PC-3 (cell line): ENCODE data around the gene ZNF148. TPM values are rescaled to one million over a fixed set of nuclear protein-coding genes. Genes with fewer than 3 reads are reported as not detected.

ENCODE experiments used
- ATAC-seq: fragments of 200-7000 bp; cut with Tn5 transposase; 2 replicates; pipeline ENCODE4 v1.9.1; 2020; ENCODE audit warnings: mild to moderate bottlenecking, moderate library complexity
- BruUV-seq: library from RNA; stranded (reverse); fragments of 400-500 nt; replicated peaks from 2 replicates; lab custom pipeline; 2021; lab: Mats Ljungman, UMichigan
- CTCF ChIA-PET: fragments of 300-600 bp; sonication (Branson Sonifier 250); formaldehyde crosslinking; loops from one replicate; lab custom pipeline; 2022; ENCODE audit warnings: antibody characterized with exemption; lab: Charles Lee
- POLR2A ChIA-PET: fragments of 300-600 bp; sonication (Branson Sonifier 250); formaldehyde crosslinking; loops from one replicate; lab custom pipeline; 2022; ENCODE audit warnings: antibody characterized with exemption; ENCODE audit not compliant: unreplicated experiment; lab: Charles Lee
- DNase-seq: peaks from one replicate; pipeline ENCODE4 v3.0.0-alpha.2; 2015
- H2AFZ ChIP-seq: fragments of 300-600 bp; sonication (generic); 2 replicates; pipeline ENCODE4 v1.6.0; 2016; ENCODE audit warnings: antibody characterized with exemption, low read length
- H3F3A ChIP-seq: fragments of 300-600 bp; sonication (generic); one replicate; pipeline ENCODE4 v1.6.0; 2017; ENCODE audit warnings: antibody characterized with exemption, low read length, control low read depth, mild to moderate bottlenecking; ENCODE audit not compliant: unreplicated experiment
- H3K27ac ChIP-seq: fragments of 300-600 bp; sonication (generic); 2 replicates; pipeline ENCODE4 v1.5.1; 2016; ENCODE audit warnings: mild to moderate bottlenecking, low read length
- H3K27me3 ChIP-seq: fragments of 300-600 bp; sonication (generic); 2 replicates; pipeline ENCODE4 v1.6.1; 2016; ENCODE audit warnings: low read length, mixed read lengths
- H3K36me3 ChIP-seq: fragments of 300-600 bp; sonication (generic); 2 replicates; pipeline ENCODE4 v1.6.1; 2016; ENCODE audit warnings: low read depth, mixed run types, low read length, mixed read lengths
- H3K4me1 ChIP-seq: fragments of 300-600 bp; sonication (generic); 2 replicates; pipeline ENCODE4 v1.5.1; 2016; ENCODE audit warnings: low read length; ENCODE audit not compliant: insufficient read depth
- H3K4me2 ChIP-seq: fragments of 300-600 bp; sonication (generic); 2 replicates; pipeline ENCODE4 v1.6.0; 2016; ENCODE audit warnings: low read length
- H3K4me3 ChIP-seq: fragments of 300-600 bp; sonication (generic); 2 replicates; pipeline ENCODE4 v1.5.1; 2016; ENCODE audit warnings: mild to moderate bottlenecking, low read length, mixed read lengths
- H3K79me2 ChIP-seq: fragments of 300-600 bp; sonication (generic); 2 replicates; pipeline ENCODE4 v1.6.1; 2017; ENCODE audit warnings: low read length, mixed read lengths
- H3K9ac ChIP-seq: fragments of 300-600 bp; sonication (generic); 2 replicates; pipeline ENCODE4 v1.6.0; 2016; ENCODE audit warnings: mild to moderate bottlenecking, low read length
- H3K9me2 ChIP-seq: fragments of 300-600 bp; sonication (generic); replicated peaks from 2 replicates; pipeline ENCODE4 v1.6.1; 2016; ENCODE audit warnings: mixed run types, low read length, mixed read lengths
- H3K9me3 ChIP-seq: fragments of 300-600 bp; sonication (generic); 2 replicates; pipeline ENCODE4 v1.6.1; 2016; ENCODE audit warnings: low read length, mixed read lengths
- H4K20me1 ChIP-seq: fragments of 300-600 bp; sonication (generic); 2 replicates; pipeline ENCODE4 v1.6.1; 2016; ENCODE audit warnings: low read length, mixed read lengths
- EZH2 ChIP-seq: fragments of 300-600 bp; sonication (generic); IDR thresholded peaks from one replicate; pipeline ENCODE4 v1.6.1; 2017; ENCODE audit warnings: antibody characterized with exemption, mild to moderate bottlenecking, low read length; ENCODE audit not compliant: unreplicated experiment
- EZH2phosphoT487 ChIP-seq: fragments of 300-600 bp; sonication (generic); IDR thresholded peaks from 2 replicates; pipeline ENCODE4 v1.6.1; 2018; ENCODE audit warnings: mild to moderate bottlenecking, antibody characterized with exemption, low read length, borderline replicate concordance
- intact Hi-C: fragments of 100-400 bp; cut with micrococcal nuclease; formaldehyde crosslinking; loops from 2 replicates; pipeline ENCODE4 v1.9.0; 2023
- total RNA-seq: library from RNA; depleted of rRNA; stranded (reverse); fragments of >200 nt; gene quantifications from 2 replicates; pipeline ENCODE4 v1.2.3, GENCODE V29; 2014
- TF ChIP-seq, protein P1 (sequence below): fragments of 300-600 bp; sonication (generic); conservative IDR thresholded peaks from 2 replicates; pipeline ENCODE4 v1.5.1; 2017; ENCODE audit warnings: antibody characterized with exemption, low read depth, mild to moderate bottlenecking, low read length

ZNF148 gene
- total RNA-seq, 1 experiment from 2014 or later: 18.1 TPM

DNA sequence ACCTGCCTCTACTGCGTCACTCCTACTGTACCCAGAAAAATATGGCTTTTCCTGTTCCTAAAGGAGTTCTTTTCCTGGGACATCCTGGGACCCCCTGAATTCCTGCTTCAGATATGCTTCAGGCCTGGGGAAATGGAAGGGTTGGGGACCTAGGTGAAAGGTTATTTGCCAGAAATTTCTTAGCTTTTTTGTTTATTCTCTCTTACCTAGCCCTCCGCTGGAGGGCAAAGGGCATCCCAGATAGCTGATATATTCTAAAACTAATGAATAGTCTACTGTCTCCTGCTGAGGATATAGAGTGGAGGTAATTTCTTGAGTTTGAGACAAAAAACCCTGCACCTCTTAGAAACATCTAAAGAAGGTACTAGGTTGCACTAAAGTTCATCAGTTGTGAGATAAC lies 3.6 kb upstream of the ZNF148 start:
- intact Hi-C loops: loop anchor here (10.0 kb wide), 1 partner anchor 324 kb away; the partner anchor contains the start of gene HEG1
- no peak overlapping the region for H3K27ac ChIP-seq
- H2AFZ ChIP-seq: no peak overlapping the region
- no peaks in the 10 kb centered on the region for H3K9me3 ChIP-seq
- H3K9me2 ChIP-seq: no peaks in the 10 kb centered on the region
- ATAC-seq (no peak), DNase-seq (no peak)
- H3K36me3 ChIP-seq: no peaks in the 10 kb centered on the region
- no peak overlapping the region for H3K4me3 ChIP-seq
- POLR2A ChIA-PET: no interaction called here
- TF ChIP-seq, protein P1, sequence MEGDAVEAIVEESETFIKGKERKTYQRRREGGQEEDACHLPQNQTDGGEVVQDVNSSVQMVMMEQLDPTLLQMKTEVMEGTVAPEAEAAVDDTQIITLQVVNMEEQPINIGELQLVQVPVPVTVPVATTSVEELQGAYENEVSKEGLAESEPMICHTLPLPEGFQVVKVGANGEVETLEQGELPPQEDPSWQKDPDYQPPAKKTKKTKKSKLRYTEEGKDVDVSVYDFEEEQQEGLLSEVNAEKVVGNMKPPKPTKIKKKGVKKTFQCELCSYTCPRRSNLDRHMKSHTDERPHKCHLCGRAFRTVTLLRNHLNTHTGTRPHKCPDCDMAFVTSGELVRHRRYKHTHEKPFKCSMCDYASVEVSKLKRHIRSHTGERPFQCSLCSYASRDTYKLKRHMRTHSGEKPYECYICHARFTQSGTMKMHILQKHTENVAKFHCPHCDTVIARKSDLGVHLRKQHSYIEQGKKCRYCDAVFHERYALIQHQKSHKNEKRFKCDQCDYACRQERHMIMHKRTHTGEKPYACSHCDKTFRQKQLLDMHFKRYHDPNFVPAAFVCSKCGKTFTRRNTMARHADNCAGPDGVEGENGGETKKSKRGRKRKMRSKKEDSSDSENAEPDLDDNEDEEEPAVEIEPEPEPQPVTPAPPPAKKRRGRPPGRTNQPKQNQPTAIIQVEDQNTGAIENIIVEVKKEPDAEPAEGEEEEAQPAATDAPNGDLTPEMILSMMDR: no peak
- peaks cover 10% of the 10 kb centered on the region for H3K79me2 ChIP-seq
- CTCF ChIA-PET: no interaction called here
- no peaks in the 10 kb centered on the region for H3F3A ChIP-seq
- no TSS peak for BruUV-seq
- H3K4me1 ChIP-seq: peaks cover 21% of the 10 kb centered on the region
- no peaks in the 10 kb centered on the region for H3K27me3 ChIP-seq
- H4K20me1 ChIP-seq: no peaks in the 10 kb centered on the region
- H3K4me2 ChIP-seq: no peak overlapping the region
- H3K9ac ChIP-seq: no peak overlapping the region

DNA sequence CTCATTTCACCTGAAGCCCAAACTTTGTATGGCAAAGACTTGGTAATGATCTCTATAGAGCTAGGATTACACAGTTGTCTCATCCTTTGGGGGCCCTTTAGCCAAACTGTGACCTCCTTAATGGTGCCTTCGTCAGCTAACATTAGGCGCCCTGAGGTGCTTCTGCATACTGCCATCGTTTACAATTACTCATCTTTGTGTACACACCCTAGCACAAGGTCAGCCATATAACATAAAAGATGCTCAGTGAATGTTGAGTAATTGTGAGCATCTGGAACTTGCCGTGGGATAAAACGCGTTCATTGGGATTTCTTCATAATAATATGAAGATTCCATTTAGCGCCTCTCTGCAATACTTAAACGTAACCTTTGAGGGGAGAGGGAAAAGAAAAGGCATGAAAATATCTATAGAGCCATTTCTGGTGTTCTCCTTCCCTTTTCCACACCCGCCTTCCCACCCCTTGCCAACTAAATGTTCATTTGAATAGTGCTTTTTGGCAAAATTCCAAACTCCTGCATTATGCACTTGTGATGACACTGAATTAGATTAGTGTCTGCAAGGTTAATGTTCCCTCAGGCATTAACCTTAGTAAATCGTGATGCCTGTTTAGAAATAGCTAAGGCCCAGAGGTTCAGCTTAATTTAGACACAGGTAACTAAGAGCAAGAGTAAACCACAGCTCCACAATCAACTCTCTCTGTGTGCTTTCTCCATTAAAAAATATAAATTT lies 990 bp upstream of the ZNF148 start:
- H3K79me2 ChIP-seq: peaks cover 36% of the 10 kb centered on the region
- no peaks in the 10 kb centered on the region for H3K36me3 ChIP-seq
- ChIA-PET POLR2A (no interaction called here), CTCF (no interaction called here)
- no peaks in the 10 kb centered on the region for H3K9me3 ChIP-seq
- peak overlapping the region; percentile 86 for H3K27ac ChIP-seq
- ATAC-seq: peak; percentile 75
- H3F3A ChIP-seq: no peaks in the 10 kb centered on the region
- DNase-seq: peak; percentile 77
- no peak for TF ChIP-seq EZH2
- no peaks in the 10 kb centered on the region for H3K9me2 ChIP-seq
- intact Hi-C loops: loop anchor here (2.0 to 10.0 kb wide), 2 partner anchors 57 to 321 kb away; partner anchors contain the start of gene HEG1
- peak overlapping the region; percentile 89 for H3K4me3 ChIP-seq
- no peaks in the 10 kb centered on the region for H3K27me3 ChIP-seq
- peak overlapping the region; percentile 94 for H3K9ac ChIP-seq
- no TSS peak for BruUV-seq
- H4K20me1 ChIP-seq: no peaks in the 10 kb centered on the region
- H3K4me2 ChIP-seq: peak overlapping the region; percentile 91
- H3K4me1 ChIP-seq: peaks cover 17% of the 10 kb centered on the region
- H2AFZ ChIP-seq: peak overlapping the region; percentile 81; the same call in 1 of the 2 replicates

GRCh38 chr3:125374501-125374995 lies 577 bp downstream of the ZNF148 start:
- peaks cover 51% of the 10 kb centered on the region for H3K79me2 ChIP-seq
- peak overlapping the region; percentile 89 for H3K4me3 ChIP-seq
- DNase-seq (peak; percentile 36), ATAC-seq (peak; percentile 39)
- peaks cover 6% of the 10 kb centered on the region; the same call in 1 of the 2 replicates for H4K20me1 ChIP-seq
- H2AFZ ChIP-seq: peak overlapping the region; percentile 60
- peak overlapping the region; percentile 86; the same call in 1 of the 2 replicates for H3K27ac ChIP-seq
- H3K36me3 ChIP-seq: no peaks in the 10 kb centered on the region
- BruUV-seq: no TSS peak
- peaks cover 17% of the 10 kb centered on the region for H3K4me1 ChIP-seq
- intact Hi-C loops: loop anchor here (10.0 kb wide), 1 partner anchor 320 kb away; the partner anchor contains the start of gene HEG1
- H3K9me3 ChIP-seq: no peaks in the 10 kb centered on the region
- no peaks in the 10 kb centered on the region for H3K27me3 ChIP-seq
- H3K9me2 ChIP-seq: no peaks in the 10 kb centered on the region
- CTCF ChIA-PET: no interaction called here
- no peak for TF ChIP-seq EZH2
- TF ChIP-seq, protein P1: no peak
- TF ChIP-seq EZH2phosphoT487: no peak
- H3F3A ChIP-seq: no peaks in the 10 kb centered on the region
- POLR2A ChIA-PET: no interaction called here
- H3K4me2 ChIP-seq: peak overlapping the region; percentile 90
- peak overlapping the region; percentile 94 for H3K9ac ChIP-seq
